Liver (tissue), 3 donors: Measurements from ENCODE around the gene TMEM94.

ENCODE experiments used
- CTCF ChIP-seq: fragments of 150-350 bp; IDR thresholded peaks from 2 replicates; pipeline ENCODE4 v1.5.1; 2017; ENCODE audit warnings: improper control_type of control experiment, low read depth, low read length; ENCODE audit not compliant: missing input control
- FOXA1 ChIP-seq: IDR thresholded peaks from 2 replicates; pipeline ENCODE4 v1.6.1; 2016; ENCODE audit warnings: antibody characterized with exemption
- MAX ChIP-seq: IDR thresholded peaks from 2 replicates; pipeline ENCODE4 v1.6.1; 2016; ENCODE audit warnings: antibody characterized with exemption
- REST ChIP-seq: IDR thresholded peaks from 2 replicates; pipeline ENCODE4 v1.6.1; 2016; ENCODE audit warnings: antibody characterized with exemption, mild to moderate bottlenecking
- SP1 ChIP-seq: IDR thresholded peaks from 2 replicates; pipeline ENCODE4 v1.6.1; 2018; ENCODE audit warnings: antibody characterized with exemption, mild to moderate bottlenecking
- YY1 ChIP-seq: IDR thresholded peaks from 2 replicates; pipeline ENCODE4 v1.6.1; 2016; ENCODE audit warnings: antibody characterized with exemption, mild to moderate bottlenecking
- ZBTB33 ChIP-seq: IDR thresholded peaks from 2 replicates; pipeline ENCODE4 v1.6.1; 2016; ENCODE audit warnings: antibody characterized with exemption
- donor health status: healthy.
- donor health status: healthy.

GRCh38 chr17:75540923-75541503 lies 84.6 kb downstream of the TMEM94 start:
- TF ChIP-seq CTCF (no peak), YY1 (no peak), MAX (no peak), SP1 (no peak), REST (no peak), FOXA1 (no peak), ZBTB33 (no peak)
